Spleen (tissue), 11 donors: ENCODE results near the gene LYRM1. TPM values are rescaled to one million over a fixed set of nuclear protein-coding genes. Genes with fewer than 3 reads are reported as not detected.

Source experiments
- DNase-seq: peaks from one replicate; pipeline ENCODE4 v3.0.0-alpha.2; 2020
- H3K27ac ChIP-seq, 8 donors: fragments of 200-600 bp; sonication (generic) in 7 of 8; 1 replicate in 4 of 8; 2 replicates in 4 of 8; pipeline versions ENCODE4 v1.5.0 to v1.8.0; 2016 to 2021; ENCODE audit warnings: inconsistent platforms in 4 of 8, mild to moderate bottlenecking in 4 of 8, moderate library complexity in 1 of 8
- H3K27me3 ChIP-seq, 7 donors: fragments of 200-600 bp; sonication (generic) in 6 of 7; replicated peaks in 1 of 7; 1 replicate in 4 of 7; 2 replicates in 3 of 7; pipeline versions ENCODE4 v1.5.0 to v1.8.0; 2016 to 2021; ENCODE audit warnings: inconsistent platforms in 3 of 7, mild to moderate bottlenecking in 1 of 7
- H3K36me3 ChIP-seq, 6 donors: fragments of 200-600 bp; sonication (generic) in 5 of 6; 1 replicate in 4 of 6; 2 replicates in 2 of 6; pipeline versions ENCODE4 v1.5.0 to v1.8.0; 2016 to 2021; ENCODE audit warnings: inconsistent platforms in 2 of 6
- H3K4me1 ChIP-seq, 6 donors: fragments of 200-600 bp; sonication (generic) in 5 of 6; 1 replicate in 3 of 6; 2 replicates in 3 of 6; pipeline versions ENCODE4 v1.5.0 to v1.8.0; 2016 to 2021; ENCODE audit warnings: inconsistent platforms in 3 of 6
- H3K4me3 ChIP-seq, 8 donors: fragments of 200-600 bp; sonication (generic) in 7 of 8; 1 replicate in 4 of 8; 2 replicates in 4 of 8; pipeline versions ENCODE4 v1.5.0 to v1.8.0; 2016 to 2021; ENCODE audit warnings: inconsistent platforms in 4 of 8, mild to moderate bottlenecking in 4 of 8, moderate library complexity in 2 of 8
- H3K9me3 ChIP-seq, 8 donors: fragments of 200-600 bp; sonication (generic) in 7 of 8; 1 replicate in 4 of 8; 2 replicates in 4 of 8; pipeline versions ENCODE4 v1.5.0 to v1.8.0; 2016 to 2021; ENCODE audit warnings: inconsistent platforms in 4 of 8
- POLR2A ChIP-seq, 3 donors: fragments of 450-650 bp; IDR thresholded peaks; one replicate each; pipeline ENCODE4 v1.5.1; 2017; ENCODE audit warnings: antibody characterized with exemption in 3 of 3, mild to moderate bottlenecking in 1 of 3
- POLR2AphosphoS5 ChIP-seq, 3 donors: sonication (generic); formaldehyde crosslinking; IDR thresholded peaks; one replicate each; pipeline ENCODE4 v1.5.1; 2017; ENCODE audit warnings: antibody characterized with exemption in 3 of 3
- whole genome bisulfite sequencing, 5 donors: extraction: QIAGEN DNeasy Blood & Tissue Kit in 3 of 5; methylation state at CpG; one replicate each; pipeline versions ENCODE4 v1.1.5 to v1.1.7; 2013 to 2018; 5-methylcytosine and 5-hydroxymethylcytosine counted together
- intact Hi-C: fragments of 100-400 bp; cut with DNase I; formaldehyde crosslinking; loops from one replicate; pipeline ENCODE4 v1.15.0; 2023; ENCODE audit warnings: low total_unique reads
- polyA plus RNA-seq, 3 donors: library from polyadenylated mRNA; stranded (reverse); fragments of 200-250 nt; gene quantifications; one replicate each; pipeline ENCODE4 v1.2.1, GENCODE V29; 2013
- total RNA-seq, 7 donors: library from RNA; depleted of rRNA in 3 of 7; stranded (reverse); fragments of >200 nt in 3 of 7; fragmentation: NEBNext Ultra II Directional in 4 of 7; extraction: Animal tissue kit (Norgen Biotek cat#: 25700) in 4 of 7; gene quantifications; one replicate each; pipeline versions ENCODE4 v1.1.0 to v1.2.1, GENCODE V29; 2016 to 2021
- TF ChIP-seq, protein P1 (sequence below), 11 experiments: fragments of 200-600 bp in 7 of 11; fragments of 450-650 bp in 4 of 11; sonication (generic) in 4 of 11; IDR thresholded peaks in 8 of 11; conservative IDR thresholded peaks in 3 of 11; 1 replicate in 7 of 11; 2 replicates in 4 of 11; pipeline versions ENCODE4 v1.4.0 to v1.8.0; 2016 to 2021; ENCODE audit warnings: antibody characterized with exemption in 11 of 11, inconsistent platforms in 4 of 11, mild to moderate bottlenecking in 1 of 11
- donor health status: healthy with polysubstance abuse.
- donor health status: DM: no; HTN: no; CAD: no; lungs with moderate emphysema.
- donor health status: DM: no; HTN: no; CAD: no.
- donor health status: Bipolar disorder and iron deficiency.
- donor health status: healthy.
- donor health status: DM: no; HTN: no; CAD: no.
- donor health status: DM: yes; HTN: yes; CAD: no.

The LYRM1 gene
- total and polyA plus RNA-seq, 10 donors = 15.3 to 47.2 (median 23.3) TPM

DNA sequence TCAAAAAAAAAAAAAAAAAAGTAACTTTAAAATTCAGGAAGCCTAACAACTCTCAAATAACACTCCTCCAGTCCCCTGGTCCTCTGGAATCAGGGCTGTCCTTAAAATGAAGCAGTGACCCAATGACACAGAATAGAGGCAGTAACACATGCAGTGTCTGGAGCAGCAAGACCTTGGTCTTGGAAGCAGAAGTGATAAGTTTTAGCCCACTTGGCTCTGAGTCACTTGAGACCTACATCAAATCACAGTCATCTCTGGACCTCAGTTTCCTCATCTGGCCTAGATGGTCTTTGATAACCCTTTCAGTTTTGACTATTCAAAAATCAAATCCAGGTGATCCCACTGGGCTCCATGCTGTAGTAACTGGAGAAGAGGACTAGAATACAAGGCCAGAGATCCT lies 39.0 kb downstream of the LYRM1 start:
- Histone ChIP-seq H3K36me3 (no peaks in the 10 kb centered on the region), H3K27ac (no peak overlapping the region), H3K27me3 (no peaks in the 10 kb centered on the region), H3K4me3 (no peak overlapping the region), H3K9me3 (no peaks in the 10 kb centered on the region), H3K4me1 (peaks cover 0 to 16% (median 0%) of the 10 kb centered on the region in 6 donors)
- no peak for TF ChIP-seq POLR2AphosphoS5 (IDR thresholded peaks at IDR 0.05)
- no peak for TF ChIP-seq POLR2A (IDR thresholded peaks at IDR 0.05)
- TF ChIP-seq, protein P1, sequence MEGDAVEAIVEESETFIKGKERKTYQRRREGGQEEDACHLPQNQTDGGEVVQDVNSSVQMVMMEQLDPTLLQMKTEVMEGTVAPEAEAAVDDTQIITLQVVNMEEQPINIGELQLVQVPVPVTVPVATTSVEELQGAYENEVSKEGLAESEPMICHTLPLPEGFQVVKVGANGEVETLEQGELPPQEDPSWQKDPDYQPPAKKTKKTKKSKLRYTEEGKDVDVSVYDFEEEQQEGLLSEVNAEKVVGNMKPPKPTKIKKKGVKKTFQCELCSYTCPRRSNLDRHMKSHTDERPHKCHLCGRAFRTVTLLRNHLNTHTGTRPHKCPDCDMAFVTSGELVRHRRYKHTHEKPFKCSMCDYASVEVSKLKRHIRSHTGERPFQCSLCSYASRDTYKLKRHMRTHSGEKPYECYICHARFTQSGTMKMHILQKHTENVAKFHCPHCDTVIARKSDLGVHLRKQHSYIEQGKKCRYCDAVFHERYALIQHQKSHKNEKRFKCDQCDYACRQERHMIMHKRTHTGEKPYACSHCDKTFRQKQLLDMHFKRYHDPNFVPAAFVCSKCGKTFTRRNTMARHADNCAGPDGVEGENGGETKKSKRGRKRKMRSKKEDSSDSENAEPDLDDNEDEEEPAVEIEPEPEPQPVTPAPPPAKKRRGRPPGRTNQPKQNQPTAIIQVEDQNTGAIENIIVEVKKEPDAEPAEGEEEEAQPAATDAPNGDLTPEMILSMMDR (IDR thresholded peaks at IDR 0.05 in 8 of 11, conservative IDR thresholded peaks at IDR 0.05 in 3 of 11) = no peak
- DNase-seq = no peak
- intact Hi-C loops = no loop called here

DNA sequence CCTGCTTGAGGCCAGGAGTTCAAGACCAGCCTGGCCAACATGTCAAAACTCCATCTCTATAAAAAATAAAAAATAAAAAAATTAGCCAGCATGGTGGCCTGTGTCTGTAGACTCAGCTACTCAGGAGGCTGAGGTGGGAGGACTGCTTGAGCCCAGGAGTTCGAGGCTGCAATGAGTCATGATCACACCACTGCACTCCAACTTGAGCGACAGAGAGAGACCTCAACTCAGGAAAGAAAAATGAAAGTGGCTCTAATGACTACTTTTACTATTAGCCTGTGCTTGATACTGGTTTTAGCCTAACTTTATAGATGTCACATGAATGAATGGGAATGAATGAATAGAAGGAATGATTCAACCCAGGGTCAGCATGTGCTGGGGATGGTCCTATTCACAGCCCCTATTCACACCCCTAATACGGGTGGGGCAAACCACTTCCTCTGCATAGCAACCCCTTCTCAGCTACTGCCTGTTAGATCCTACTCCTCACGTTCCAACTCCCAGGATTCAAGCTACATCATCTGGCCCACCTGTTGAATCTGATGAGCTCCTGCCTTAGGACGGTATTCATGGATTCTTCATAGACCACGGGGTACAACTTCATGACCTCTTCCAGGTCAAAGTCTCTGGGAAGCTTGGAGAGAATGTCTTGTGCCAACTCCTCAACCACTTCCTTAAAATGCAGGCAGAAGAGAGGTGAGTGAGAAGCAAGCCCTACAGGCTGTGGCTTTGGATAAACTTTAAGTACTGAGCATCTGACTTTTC lies 40.5 kb downstream of the LYRM1 start:
- H3K36me3 ChIP-seq = no peaks in the 10 kb centered on the region
- H3K9me3 ChIP-seq = no peaks in the 10 kb centered on the region
- H3K4me1 ChIP-seq = peaks cover 0 to 16% (median 0%) of the 10 kb centered on the region in 6 donors
- intact Hi-C loops = no loop called here
- TF ChIP-seq, protein P1 (IDR thresholded peaks at IDR 0.05 in 8 of 11, conservative IDR thresholded peaks at IDR 0.05 in 3 of 11) = no peak
- TF ChIP-seq POLR2A (IDR thresholded peaks at IDR 0.05) (no peak), POLR2AphosphoS5 (IDR thresholded peaks at IDR 0.05) (no peak)
- DNase-seq = no peak
- H3K4me3 ChIP-seq = no peak overlapping the region
- H3K27me3 ChIP-seq = no peaks in the 10 kb centered on the region
- no peak overlapping the region for H3K27ac ChIP-seq
- WGBS, 5 donors = 25 to 55% (median 39%) methylated on average over 6 of the region's 6 CpGs

DNA sequence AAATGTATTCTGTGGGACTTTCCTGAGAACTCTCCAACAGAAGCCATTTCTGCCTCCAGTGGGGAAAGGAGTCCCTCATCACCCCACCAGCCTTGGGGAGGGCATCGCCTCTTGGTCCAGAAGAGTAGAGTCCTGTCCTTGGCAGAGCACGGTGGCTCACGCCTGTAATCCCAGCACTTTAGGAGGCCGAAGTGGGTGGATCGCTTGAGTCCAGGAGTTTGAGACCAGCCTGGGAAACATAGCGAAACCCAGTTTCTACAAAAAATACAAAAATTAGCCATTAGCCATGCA lies 41.0 kb downstream of the LYRM1 start:
- intact Hi-C loops = no loop called here
- WGBS, 5 donors = 95 to 99% (median 98%) methylated on average over 4 to 6 of the region's 6 CpGs
- no peak overlapping the region for H3K4me3 ChIP-seq
- no peaks in the 10 kb centered on the region for H3K36me3 ChIP-seq
- TF ChIP-seq POLR2AphosphoS5 (IDR thresholded peaks at IDR 0.05) (no peak), POLR2A (IDR thresholded peaks at IDR 0.05) (no peak)
- TF ChIP-seq, protein P1 (IDR thresholded peaks at IDR 0.05 in 8 of 11, conservative IDR thresholded peaks at IDR 0.05 in 3 of 11) = no peak
- peaks cover 0 to 16% (median 0%) of the 10 kb centered on the region in 6 donors for H3K4me1 ChIP-seq
- DNase-seq = no peak
- H3K27me3 ChIP-seq = no peaks in the 10 kb centered on the region
- H3K9me3 ChIP-seq = no peaks in the 10 kb centered on the region
- no peak overlapping the region for H3K27ac ChIP-seq

DNA sequence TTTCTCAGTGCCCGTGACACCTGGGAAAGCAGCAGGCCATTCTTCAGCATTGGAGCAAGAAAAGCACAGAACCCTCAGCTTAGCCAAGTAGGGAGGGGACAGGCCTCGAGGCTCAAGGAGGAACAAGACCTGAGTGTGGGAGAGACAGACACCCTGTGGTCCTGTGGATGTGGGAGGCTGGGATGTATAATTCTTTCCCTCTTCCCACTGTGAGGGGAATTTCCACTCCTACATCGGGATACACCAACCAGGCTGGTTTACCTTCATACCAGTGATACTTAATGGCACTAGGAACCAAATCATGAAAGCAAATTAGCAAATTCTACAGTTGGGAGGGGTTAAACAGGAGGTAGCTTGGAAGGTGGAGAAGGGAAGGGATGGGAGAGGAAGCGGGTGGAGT lies 41.7 kb downstream of the LYRM1 start:
- Histone ChIP-seq H3K9me3 (no peaks in the 10 kb centered on the region), H3K27ac (no peak overlapping the region), H3K4me3 (no peak overlapping the region), H3K4me1 (peaks cover 0 to 16% (median 0%) of the 10 kb centered on the region in 6 donors), H3K36me3 (no peaks in the 10 kb centered on the region), H3K27me3 (no peaks in the 10 kb centered on the region)
- intact Hi-C loops = no loop called here
- TF ChIP-seq, protein P1 (IDR thresholded peaks at IDR 0.05 in 8 of 11, conservative IDR thresholded peaks at IDR 0.05 in 3 of 11) = no peak
- DNase-seq = no peak
- WGBS, 5 donors = 77 to 85% (median 83%) methylated on average over 4 of the region's 4 CpGs
